Gastroesophageal sphincter (tissue), 4 donors: ENCODE results near the gene UBE2V1. TPM values are rescaled to one million over a fixed set of nuclear protein-coding genes. Genes with fewer than 3 reads are reported as not detected.

Source experiments
- ATAC-seq: fragments of 150-250 bp; one replicate; pipeline ENCODE4 v1.9.1; 2016; ENCODE audit warnings: mild to moderate bottlenecking, moderate library complexity
- H3K27ac ChIP-seq, 4 donors: fragments of 200-600 bp; sonication (generic) in 3 of 4; 1 replicate in 3 of 4; 2 replicates in 1 of 4; pipeline ENCODE4 v1.5.1; 2016 to 2019
- H3K27me3 ChIP-seq: fragments of 200-600 bp; sonication (generic); one replicate; pipeline ENCODE4 v1.5.1; 2019
- H3K36me3 ChIP-seq, 2 donors: fragments of 200-600 bp; sonication (generic); one replicate each; pipeline ENCODE4 v1.5.1; 2019; ENCODE audit warnings: control low read depth in 1 of 2
- H3K4me1 ChIP-seq, 3 donors: fragments of 200-600 bp; sonication (generic); 1 replicate in 2 of 3; 2 replicates in 1 of 3; pipeline ENCODE4 v1.5.1; 2016 to 2019; ENCODE audit warnings: control low read depth in 2 of 3
- H3K4me3 ChIP-seq, 2 donors: fragments of 200-600 bp; sonication (generic); one replicate each; pipeline ENCODE4 v1.5.1; 2019; ENCODE audit warnings: mild to moderate bottlenecking in 1 of 2, moderate library complexity in 1 of 2
- H3K9me3 ChIP-seq, 3 donors: fragments of 200-600 bp; sonication (generic); one replicate each; pipeline ENCODE4 v1.5.1; 2017 to 2019; ENCODE audit warnings: control low read depth in 2 of 3
- CTCF ChIP-seq, 4 experiments: fragments of 200-600 bp in 2 of 4; fragments of 450-650 bp in 2 of 4; sonication (generic) in 1 of 4; IDR thresholded peaks; one replicate each; pipeline ENCODE4 v1.5.1; 2017 to 2019; ENCODE audit warnings: antibody characterized with exemption in 4 of 4, mild to moderate bottlenecking in 2 of 4, moderate library complexity in 2 of 4
- EP300 ChIP-seq: sonication (generic); formaldehyde crosslinking; IDR thresholded peaks from one replicate; pipeline ENCODE4 v1.6.1; 2017; ENCODE audit warnings: antibody characterized with exemption, mild to moderate bottlenecking
- POLR2A ChIP-seq, 2 donors: fragments of 450-650 bp; IDR thresholded peaks; one replicate each; pipeline ENCODE4 v1.6.1; 2017; ENCODE audit warnings: antibody characterized with exemption in 2 of 2, mild to moderate bottlenecking in 2 of 2, moderate library complexity in 1 of 2
- POLR2AphosphoS5 ChIP-seq: sonication (generic); formaldehyde crosslinking; IDR thresholded peaks from one replicate; pipeline ENCODE4 v1.6.1; 2017; ENCODE audit warnings: antibody characterized with exemption
- WGBS, 2 donors: methylation state at CpG; one replicate each; pipeline ENCODE4 v1.1.5; 2018; ENCODE audit warnings: low coverage in 1 of 2; 5-methylcytosine and 5-hydroxymethylcytosine counted together
- total RNA-seq, 4 donors: library from RNA; depleted of rRNA; stranded (reverse); fragments of >200 nt; gene quantifications; one replicate each; pipeline ENCODE4 v1.1.0, GENCODE V29; 2016

Gene UBE2V1
- total RNA-seq, 4 donors from 2014 or later = 69.3 to 110 (median 87.9) TPM

GRCh38 chr20:50101887-50102286 lies 11.1 kb downstream of the UBE2V1 start:
- Histone ChIP-seq H3K4me1 (peaks cover 10 to 99% (median 17%) of the 10 kb centered on the region in 3 donors), H3K36me3 (no peaks in the 10 kb centered on the region), H3K27me3 (no peaks in the 10 kb centered on the region), H3K27ac (peak overlapping the region in 3 of 4 donors; percentile 27 to 98 (median 96)), H3K4me3 (no peak overlapping the region), H3K9me3 (no peaks in the 10 kb centered on the region)
- WGBS, 2 donors = 39 to 50% methylated on average over 4 of the region's 4 CpGs
- ATAC-seq = no peak
- TF ChIP-seq POLR2AphosphoS5 (no peak), EP300 (no peak), CTCF (IDR thresholded peaks at IDR 0.05) (no peak), POLR2A (IDR thresholded peaks at IDR 0.05) (no peak)

- 57 to 80% methylated on average over 1 of the region's 2 CpGs for WGBS, 2 donors
- no peak for ATAC-seq
- Histone ChIP-seq H3K27ac (peak overlapping the region; percentile 31 to 98 (median 73)), H3K4me1 (peaks cover 10 to 97% (median 20%) of the 10 kb centered on the region in 3 donors), H3K4me3 (no peak overlapping the region), H3K9me3 (no peaks in the 10 kb centered on the region), H3K36me3 (peaks cover 0 to 3% of the 10 kb centered on the region in 2 donors), H3K27me3 (no peaks in the 10 kb centered on the region)
- TF ChIP-seq EP300 = no peak
- no peak for TF ChIP-seq POLR2AphosphoS5
- no peak for TF ChIP-seq POLR2A (IDR thresholded peaks at IDR 0.05)
- no peak for TF ChIP-seq CTCF (IDR thresholded peaks at IDR 0.05)
Observed at GRCh38 chr20:50101281-50101680, 11.7 kb downstream of the UBE2V1 start.

- Histone ChIP-seq H3K4me3 (no peak overlapping the region), H3K27ac (peak overlapping the region; percentile 31 to 98 (median 74))
Observed at GRCh38 chr20:50100552-50100951, 12.4 kb downstream of the UBE2V1 start.

GRCh38 chr20:50099565-50099991 lies 13.4 kb downstream of the UBE2V1 start:
- no peak for ATAC-seq
- peaks cover 0 to 20% of the 10 kb centered on the region in 2 donors for H3K36me3 ChIP-seq
- no peaks in the 10 kb centered on the region for H3K9me3 ChIP-seq
- no peaks in the 10 kb centered on the region for H3K27me3 ChIP-seq
- H3K27ac ChIP-seq = peak overlapping the region in 3 of 4 donors; percentile 38 to 98 (median 96)
- WGBS, 2 donors = 85 to 90% methylated on average over 2 to 5 of the region's 5 CpGs
- peaks cover 10 to 90% (median 20%) of the 10 kb centered on the region in 3 donors for H3K4me1 ChIP-seq
- TF ChIP-seq EP300 (no peak), POLR2AphosphoS5 (no peak), CTCF (IDR thresholded peaks at IDR 0.05) (no peak), POLR2A (IDR thresholded peaks at IDR 0.05) (no peak)
- H3K4me3 ChIP-seq = no peak overlapping the region

More at GRCh38 chr20:50100552-50100951, 12.4 kb downstream of the UBE2V1 start:
- H3K27me3 ChIP-seq = no peaks in the 10 kb centered on the region
- TF ChIP-seq POLR2A (IDR thresholded peaks at IDR 0.05) (no peak), POLR2AphosphoS5 (peak; percentile 76)
- ATAC-seq = peak; percentile 62
- H3K4me1 ChIP-seq = peaks cover 10 to 97% (median 20%) of the 10 kb centered on the region in 3 donors
- H3K36me3 ChIP-seq = peaks cover 0 to 10% of the 10 kb centered on the region in 2 donors
- H3K9me3 ChIP-seq = no peaks in the 10 kb centered on the region

- 40 to 50% methylated on average over 1 of the region's 1 CpG for WGBS, 2 donors
- Histone ChIP-seq H3K9me3 (no peaks in the 10 kb centered on the region), H3K36me3 (peaks cover 0 to 24% of the 10 kb centered on the region in 2 donors), H3K4me1 (peaks cover 10 to 86% (median 20%) of the 10 kb centered on the region in 3 donors), H3K27ac (peak overlapping the region in 3 of 4 donors; percentile 38 to 98 (median 96)), H3K27me3 (no peaks in the 10 kb centered on the region), H3K4me3 (no peak overlapping the region)
- TF ChIP-seq POLR2AphosphoS5 = no peak
- no peak for TF ChIP-seq POLR2A (IDR thresholded peaks at IDR 0.05)
- no peak for TF ChIP-seq EP300
- TF ChIP-seq CTCF (IDR thresholded peaks at IDR 0.05) = no peak
- ATAC-seq = no peak
Observed at GRCh38 chr20:50099113-50099512, 13.8 kb downstream of the UBE2V1 start.
